K562 (cell line): ENCODE results near the gene GSDME. TPM values are rescaled to one million over a fixed set of nuclear protein-coding genes. Genes with fewer than 3 reads are reported as not detected.

ENCODE experiments used
- ARHGAP35 ChIP-seq: fragments of 450-650 bp; IDR thresholded peaks from 2 replicates; pipeline ENCODE4 v1.6.1; 2018; ENCODE audit not compliant: partially characterized antibody
- ARID2 ChIP-seq: fragments of 450-650 bp; IDR thresholded peaks from 2 replicates; pipeline ENCODE4 v1.6.1; 2017; ENCODE audit warnings: antibody characterized with exemption, mild to moderate bottlenecking
- CBFB ChIP-seq: sonication (generic); formaldehyde crosslinking; IDR thresholded peaks from 2 replicates; pipeline ENCODE4 v1.4.0; 2020; ENCODE audit warnings: mild to moderate bottlenecking, missing genetic modification reagents
- CC2D1A ChIP-seq: fragments of 450-650 bp; IDR thresholded peaks from 2 replicates; pipeline ENCODE4 v1.6.1; 2017; ENCODE audit warnings: mild to moderate bottlenecking
- CXXC5 ChIP-seq: fragments of 250-450 bp; sonication (Bioruptor Pico); IDR thresholded peaks from 2 replicates; pipeline ENCODE4 v1.8.0; 2022; ENCODE audit warnings: inconsistent platforms, mild to moderate bottlenecking, moderate library complexity
- DPF2 ChIP-seq: fragments of 450-650 bp; IDR thresholded peaks from 2 replicates; pipeline ENCODE4 v1.6.1; 2016
- FOXK2 ChIP-seq, 2 experiments: fragments of 450-650 bp; IDR thresholded peaks in 1 of 2; conservative IDR thresholded peaks in 1 of 2; 2 replicates each; pipeline ENCODE4 v1.6.1; 2016; ENCODE audit warnings: low read depth in 2 of 2, mild to moderate bottlenecking in 1 of 2
- HDAC2 ChIP-seq: fragments of 450-650 bp; IDR thresholded peaks from 2 replicates; pipeline ENCODE4 v1.6.1; 2016; ENCODE audit warnings: mild to moderate bottlenecking
- HMBOX1 ChIP-seq: sonication (generic); IDR thresholded peaks from 2 replicates; pipeline ENCODE4 v1.6.1; 2016
- LEF1 ChIP-seq: fragments of 450-650 bp; IDR thresholded peaks from 2 replicates; pipeline ENCODE4 v1.6.1; 2016; ENCODE audit warnings: mild to moderate bottlenecking
- MAFF ChIP-seq: IDR thresholded peaks from 2 replicates; pipeline ENCODE4 v1.6.1; 2012; ENCODE audit warnings: low read length, improper control_type of control experiment
- MLLT1 ChIP-seq, 2 experiments: fragments of 450-650 bp; IDR thresholded peaks; 2 replicates each; pipeline ENCODE4 v1.6.1; 2016
- MTA1 ChIP-seq: fragments of 450-650 bp; IDR thresholded peaks from 2 replicates; pipeline ENCODE4 v1.6.1; 2017; ENCODE audit warnings: borderline replicate concordance
- NFIC ChIP-seq: fragments of 450-650 bp; IDR thresholded peaks from 2 replicates; pipeline ENCODE4 v1.6.1; 2017; ENCODE audit warnings: mild to moderate bottlenecking, inconsistent platforms
- NKRF ChIP-seq: fragments of 450-650 bp; IDR thresholded peaks from 2 replicates; pipeline ENCODE4 v1.6.1; 2016; ENCODE audit warnings: borderline replicate concordance
- PHF20 ChIP-seq: fragments of 450-650 bp; IDR thresholded peaks from 2 replicates; pipeline ENCODE4 v1.6.1; 2018; ENCODE audit not compliant: partially characterized antibody
- PKNOX1 ChIP-seq: fragments of 450-650 bp; IDR thresholded peaks from 2 replicates; pipeline ENCODE4 v1.6.1; 2016
- ZBTB26 ChIP-seq: fragments of 450-650 bp; formaldehyde crosslinking; IDR thresholded peaks from 2 replicates; pipeline ENCODE4 v1.4.0; 2022; ENCODE audit warnings: missing genetic modification characterization
- polyA plus RNA-seq, 8 experiments: library from polyadenylated mRNA; depleted of rRNA in 4 of 8; stranded (reverse) in 5 of 8; unstranded in 3 of 8; fragments of >200 nt; fragmentation: Nextera tagmentation in 2 of 8; fragmentation: Illumina TruSeq in 1 of 8; extraction: Ambion mirVana in 2 of 8; extraction: Trizol in 1 of 8; gene quantifications; 2 replicates each; pipeline versions ENCODE4 v1.2.1 to v1.2.3, GENCODE V29; 2011 to 2014; ENCODE audit warnings: inconsistent platforms in 1 of 8, missing spikeins in 1 of 8
- total RNA-seq, 7 experiments: library from RNA; depleted of rRNA in 6 of 7; stranded (reverse); fragments of >200 nt in 6 of 7; fragmentation: Illumina TruSeq in 2 of 7; extraction: Trizol in 2 of 7; gene quantifications; 2 replicates each; pipeline versions ENCODE4 v1.2.1 to v1.2.3, GENCODE V29; 2011 to 2021; ENCODE audit warnings: low replicate concordance in 1 of 7

Gene GSDME
- total and polyA plus RNA-seq, 9 of the 15 experiments (the other 6 are each of a cell fraction or from before 2014, with no cell fraction given): 0.37 to 1.9 (median 0.62) TPM

- peak; percentile 6; the same call in 1 of the 2 replicates for TF ChIP-seq NFIC
- TF ChIP-seq CC2D1A: peak; percentile 70
- peak; percentile 87 for TF ChIP-seq ZBTB26 (CRISPR knock-in tag)
- TF ChIP-seq LEF1: 0 out of 2 replicates have a peak, but pooled peaks have one; percentile 35
- peak; percentile 61 for TF ChIP-seq DPF2
- peak; percentile 68; the same call in 1 of the 2 replicates for TF ChIP-seq MTA1
- TF ChIP-seq PHF20: peak; percentile 33
- peak; percentile 89 to 94 for TF ChIP-seq MLLT1 (IDR thresholded peaks at IDR 0.05)
- peak; percentile 66 for TF ChIP-seq ARHGAP35
- TF ChIP-seq CBFB: no peak
- peak; percentile 52; the same call in 1 of the 2 replicates for TF ChIP-seq HDAC2
- peak; percentile 72 to 80; a peak in 3 of 4 replicates for TF ChIP-seq FOXK2 (conservative IDR thresholded peaks at IDR 0.05 in 1 of 2, IDR thresholded peaks at IDR 0.05 in 1 of 2; ENCODE audit: low read depth in 2 of 2)
- 0 out of 2 replicates have a peak, but pooled peaks have one; percentile 11 for TF ChIP-seq PKNOX1
- no peak for TF ChIP-seq CXXC5 (CRISPR knock-in tag)
- TF ChIP-seq ARID2: peak; percentile 40; the same call in 1 of the 2 replicates
- peak; percentile 62; the same call in 1 of the 2 replicates for TF ChIP-seq NKRF
- no peak for TF ChIP-seq MAFF
- TF ChIP-seq HMBOX1: peak; percentile 46; the same call in 1 of the 2 replicates
Measured at GRCh38 chr7:24793982-24794648, 36.9 kb upstream of the GSDME start (continued).
